K562 (cell line): ENCODE measurements around the gene PELI3. TPM values are rescaled to one million over a fixed set of nuclear protein-coding genes. Genes with fewer than 3 reads are reported as not detected.

Experiments used
- ATAC-seq: fragments of 200-7000 bp; cut with Tn5 transposase; 3 replicates; pipeline ENCODE4 v1.9.1; 2020; ENCODE audit warnings: moderate library complexity
- BruUV-seq: library from RNA; stranded (reverse); fragments of 400-500 nt; replicated peaks from 2 replicates; lab custom pipeline; 2021; lab: Mats Ljungman, UMichigan
- CTCF ChIA-PET: fragments of 300-600 bp; formaldehyde crosslinking; extraction: SDS; loops from one replicate; lab custom pipeline; 2021; ENCODE audit warnings: low intra/inter-chr PET ratio; lab: Yijun Ruan, JAX
- POLR2A ChIA-PET: fragments of 300-600, 350-650 bp; sonication (Branson Sonifier 250); formaldehyde crosslinking; extraction: SDS; loops from one replicate; lab custom pipeline; 2021; ENCODE audit warnings: antibody characterized with exemption, inconsistent platforms; lab: Yijun Ruan, JAX
- DNase-seq, 4 experiments: peaks; one replicate each; pipeline versions ENCODE4 v3.0.0 to v3.0.0-alpha.2; 2011 to 2018; ENCODE audit warnings: low spot score in 3 of 4, mixed read lengths in 3 of 4; ENCODE audit errors: extremely low read depth in 1 of 4
- FAIRE-seq: peaks from 2 replicates; lab custom pipeline; 2011; peaks lifted over from hg19 to GRCh38; lab: Jason Lieb, UNC
- H2AFZ ChIP-seq: 2 replicates; pipeline ENCODE4 v1.6.0; 2011; ENCODE audit warnings: low read depth, low read length, control low read depth, inconsistent platforms
- H3K27ac ChIP-seq: fragments of 200-600 bp; 3 replicates; pipeline ENCODE4 v1.8.0; 2011; ENCODE audit warnings: low read depth, mild to moderate bottlenecking, control low read depth, inconsistent platforms, low read length, moderate library complexity, mixed read lengths; ENCODE audit errors: extremely low read depth
- H3K27me3 ChIP-seq, 2 experiments: fragments of 300-600 bp in 1 of 2; 2 replicates in 1 of 2; 3 replicates in 1 of 2; pipeline versions ENCODE4 v1.6.0 to v1.8.0; 2011; ENCODE audit warnings: inconsistent platforms in 2 of 2, low read length in 2 of 2, mild to moderate bottlenecking in 1 of 2, mixed read lengths in 1 of 2, moderate library complexity in 1 of 2; ENCODE audit not compliant: control insufficient read depth in 2 of 2, insufficient read depth in 2 of 2
- H3K36me3 ChIP-seq: fragments of 300-600 bp; 3 replicates; pipeline ENCODE4 v1.8.0; 2011; ENCODE audit warnings: mild to moderate bottlenecking, low read length, inconsistent platforms; ENCODE audit not compliant: control insufficient read depth, insufficient read depth
- H3K4me1 ChIP-seq, 2 experiments: fragments of 200-600 bp in 1 of 2; replicated peaks in 1 of 2; 2 replicates in 1 of 2; 3 replicates in 1 of 2; pipeline versions ENCODE4 v1.5.1 to v1.8.0; 2011; ENCODE audit warnings: inconsistent platforms in 2 of 2, low read length in 2 of 2, mild to moderate bottlenecking in 1 of 2, mixed read lengths in 1 of 2, moderate library complexity in 1 of 2; ENCODE audit not compliant: control insufficient read depth in 2 of 2, insufficient read depth in 2 of 2
- H3K4me2 ChIP-seq: 2 replicates; pipeline ENCODE4 v1.6.1; 2011; ENCODE audit warnings: low read length, control low read depth, inconsistent platforms, mixed read lengths; ENCODE audit not compliant: insufficient read depth
- H3K4me3 ChIP-seq: fragments of 200-600 bp; sonication (generic), shearing (Covaris generic); 2 replicates; pipeline ENCODE4 v1.5.1; 2016; ENCODE audit warnings: control low read depth, inconsistent platforms
- H3K79me2 ChIP-seq: fragments of 200-600 bp; 3 replicates; pipeline ENCODE4 v1.8.0; 2011; ENCODE audit warnings: low read length, inconsistent platforms; ENCODE audit not compliant: control insufficient read depth, insufficient read depth
- H3K9ac ChIP-seq, 2 experiments: 2 replicates each; pipeline versions ENCODE4 v1.6.0 to v1.6.1; 2011; ENCODE audit warnings: low read depth in 2 of 2, low read length in 2 of 2, control low read depth in 1 of 2, inconsistent platforms in 1 of 2, mild to moderate bottlenecking in 1 of 2, mixed read lengths in 1 of 2; ENCODE audit not compliant: insufficient read depth in 1 of 2
- H3K9me1 ChIP-seq: one replicate; pipeline ENCODE4 v1.6.0; 2011; ENCODE audit warnings: inconsistent platforms, mild to moderate bottlenecking, low read length, moderate library complexity; ENCODE audit not compliant: control insufficient read depth, insufficient read depth
- H3K9me3 ChIP-seq: replicated peaks from 2 replicates; pipeline ENCODE4 v1.5.1; 2011; ENCODE audit warnings: low read depth, low read length, inconsistent platforms; ENCODE audit not compliant: control insufficient read depth, insufficient read depth
- H4K20me1 ChIP-seq: replicated peaks from 2 replicates; pipeline ENCODE4 v1.6.1; 2011; ENCODE audit warnings: low read length, inconsistent platforms, mixed read lengths; ENCODE audit not compliant: control insufficient read depth, insufficient read depth
- EGR1 ChIP-seq: fragments of 450-650 bp; conservative IDR thresholded peaks from 2 replicates; pipeline ENCODE4 v1.6.1; 2017; ENCODE audit warnings: mild to moderate bottlenecking
- ETV6 ChIP-seq, 3 experiments: fragments of 150-350 bp in 1 of 3; sonication (generic) in 1 of 3; formaldehyde crosslinking in 1 of 3; IDR thresholded peaks; 2 replicates each; pipeline versions ENCODE4 v1.6.1 to v1.8.0; 2014 to 2022; ENCODE audit warnings: borderline replicate concordance in 2 of 3, low read depth in 2 of 3, antibody characterized with exemption in 1 of 3, low read length in 1 of 3, mild to moderate bottlenecking in 1 of 3, missing genetic modification reagents in 1 of 3
- HNRNPLL ChIP-seq: fragments of 200-400 bp; formaldehyde crosslinking; IDR thresholded peaks from 2 replicates; pipeline ENCODE4 v1.6.1; 2017; ENCODE audit warnings: low read length, low read depth, mild to moderate bottlenecking; ENCODE audit not compliant: poor library complexity, severe bottlenecking
- TBL1XR1 ChIP-seq, 2 experiments: IDR thresholded peaks; 2 replicates each; pipeline ENCODE4 v1.6.1; 2012; ENCODE audit warnings: improper control_type of control experiment in 2 of 2, low read length in 2 of 2, mild to moderate bottlenecking in 1 of 2
- ZNF766 ChIP-seq: fragments of 200-800 bp; sonication (Bioruptor generic); conservative IDR thresholded peaks from 2 replicates; pipeline ENCODE4 v1.6.1; 2016; ENCODE audit warnings: missing genetic modification characterization, missing compliant biosample characterization
- WGBS: fragments of 100-300 bp; shearing (Covaris generic); methylation state at CpG from one replicate; pipeline ENCODE4 v1.1.6; 2016; ENCODE audit warnings: low coverage, mixed read lengths; ENCODE audit not compliant: insufficient coverage; ENCODE audit errors: missing lambda C conversion rate; 5-methylcytosine and 5-hydroxymethylcytosine counted together
- in situ Hi-C: fragments of 300-500 bp; cut with MboI; formaldehyde crosslinking; loops from 4 replicates; pipeline ENCODE4 v1.15.0; 2018; ENCODE audit warnings: inconsistent platforms, mixed read lengths
- intact Hi-C: fragments of 100-400 bp; cut with micrococcal nuclease; formaldehyde crosslinking; loops from 2 replicates; pipeline ENCODE4 v1.14.2; 2022
- polyA plus RNA-seq, 8 experiments: library from polyadenylated mRNA; depleted of rRNA in 4 of 8; stranded (reverse) in 5 of 8; unstranded in 3 of 8; fragments of >200 nt; fragmentation: Nextera tagmentation in 2 of 8; fragmentation: Illumina TruSeq in 1 of 8; extraction: Ambion mirVana in 2 of 8; extraction: Trizol in 1 of 8; gene quantifications; 2 replicates each; pipeline versions ENCODE4 v1.2.1 to v1.2.3, GENCODE V29; 2011 to 2014; ENCODE audit warnings: inconsistent platforms in 1 of 8, missing spikeins in 1 of 8
- total RNA-seq, 7 experiments: library from RNA; depleted of rRNA in 6 of 7; stranded (reverse); fragments of >200 nt in 6 of 7; fragmentation: Illumina TruSeq in 2 of 7; extraction: Trizol in 2 of 7; gene quantifications; 2 replicates each; pipeline versions ENCODE4 v1.2.1 to v1.2.3, GENCODE V29; 2011 to 2021; ENCODE audit warnings: low replicate concordance in 1 of 7
- TF ChIP-seq, protein P1 (sequence below): IDR thresholded peaks from 3 replicates; pipeline ENCODE4 v1.6.1; 2011; ENCODE audit warnings: borderline replicate concordance, mild to moderate bottlenecking; ENCODE audit not compliant: insufficient read length, insufficient read depth

PELI3 gene
- total and polyA plus RNA-seq, 9 of the 15 experiments (the other 6 are each of a cell fraction or from before 2014, with no cell fraction given): 0.17 to 4.2 (median 1.9) TPM

DNA sequence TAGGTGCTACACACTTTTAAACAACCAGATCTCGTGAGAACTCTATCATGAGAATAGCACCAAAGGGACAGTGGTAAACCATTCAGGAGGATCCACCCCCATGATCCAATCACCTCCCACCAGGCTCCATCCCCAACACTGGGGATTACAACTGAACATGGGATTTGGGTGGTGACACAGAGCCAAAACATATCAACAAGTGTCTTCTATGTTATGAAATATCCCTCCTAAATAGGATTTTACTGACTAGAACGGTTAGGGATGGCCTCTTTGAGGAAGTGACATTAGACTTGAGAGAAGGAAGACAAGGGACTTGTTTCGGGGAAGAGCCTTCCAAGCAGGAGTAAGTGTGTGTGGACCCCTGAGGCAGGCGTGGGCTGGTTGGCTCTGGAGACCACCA is 16.1 kb upstream of the PELI3 start:
- in situ Hi-C loops: no loop called here
- ChIA-PET CTCF (no interaction called here), POLR2A (interaction anchor here (1.2 kb wide), 1 partner anchor 12 kb away, joined by 4 read pairs; the partner anchor contains the start of gene MRPL11)
- TF ChIP-seq ETV6 (IDR thresholded peaks at IDR 0.05; ENCODE audit: borderline replicate concordance in 1 of 2, low read depth in 2 of 2, low read length in 1 of 2) (no peak), ETV6 (CRISPR knock-in tag; IDR thresholded peaks at IDR 0.05; ENCODE audit: borderline replicate concordance) (no peak), HNRNPLL (no peak), TBL1XR1 (IDR thresholded peaks at IDR 0.05; ENCODE audit: low read length in 2 of 2) (no peak), EGR1 (no peak), ZNF766 (CRISPR knock-in tag) (no peak)
- TF ChIP-seq, protein P1, sequence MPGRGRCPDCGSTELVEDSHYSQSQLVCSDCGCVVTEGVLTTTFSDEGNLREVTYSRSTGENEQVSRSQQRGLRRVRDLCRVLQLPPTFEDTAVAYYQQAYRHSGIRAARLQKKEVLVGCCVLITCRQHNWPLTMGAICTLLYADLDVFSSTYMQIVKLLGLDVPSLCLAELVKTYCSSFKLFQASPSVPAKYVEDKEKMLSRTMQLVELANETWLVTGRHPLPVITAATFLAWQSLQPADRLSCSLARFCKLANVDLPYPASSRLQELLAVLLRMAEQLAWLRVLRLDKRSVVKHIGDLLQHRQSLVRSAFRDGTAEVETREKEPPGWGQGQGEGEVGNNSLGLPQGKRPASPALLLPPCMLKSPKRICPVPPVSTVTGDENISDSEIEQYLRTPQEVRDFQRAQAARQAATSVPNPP: no peak
- no peaks in the 10 kb centered on the region for H3K9me1 ChIP-seq
- no peak overlapping the region for H3K4me2 ChIP-seq
- H3K4me1 ChIP-seq: no peaks in the 10 kb centered on the region
- 0 out of 2 replicates have a peak, but pooled peaks cover 4% of the 10 kb centered on the region for H3K9me3 ChIP-seq
- no peak overlapping the region for H3K9ac ChIP-seq
- intact Hi-C loops: no loop called here
- H3K36me3 ChIP-seq: no peaks in the 10 kb centered on the region
- 2% methylated on average over 4 of the region's 4 CpGs for WGBS
- FAIRE-seq: no peak
- H3K4me3 ChIP-seq: no peak overlapping the region
- H2AFZ ChIP-seq: no peak overlapping the region
- BruUV-seq: no TSS peak
- peaks cover 13 to 34% of the 10 kb centered on the region in 2 experiments; a peak in 4 of 5 replicates for H3K27me3 ChIP-seq
- H3K79me2 ChIP-seq: no peaks in the 10 kb centered on the region
- no peak for DNase-seq
- no peaks in the 10 kb centered on the region for H4K20me1 ChIP-seq
- no peak for ATAC-seq
- H3K27ac ChIP-seq: no peak overlapping the region
